ENCODE data around the gene UFD1. TPM values are rescaled to one million over a fixed set of nuclear protein-coding genes. Genes with fewer than 3 reads are reported as not detected.

The UFD1 gene
- total and polyA plus RNA-seq, 9 of the 15 experiments (the other 6 are each of a cell fraction or from before 2014, with no cell fraction given) = 238 to 645 (median 363) TPM

DNA sequence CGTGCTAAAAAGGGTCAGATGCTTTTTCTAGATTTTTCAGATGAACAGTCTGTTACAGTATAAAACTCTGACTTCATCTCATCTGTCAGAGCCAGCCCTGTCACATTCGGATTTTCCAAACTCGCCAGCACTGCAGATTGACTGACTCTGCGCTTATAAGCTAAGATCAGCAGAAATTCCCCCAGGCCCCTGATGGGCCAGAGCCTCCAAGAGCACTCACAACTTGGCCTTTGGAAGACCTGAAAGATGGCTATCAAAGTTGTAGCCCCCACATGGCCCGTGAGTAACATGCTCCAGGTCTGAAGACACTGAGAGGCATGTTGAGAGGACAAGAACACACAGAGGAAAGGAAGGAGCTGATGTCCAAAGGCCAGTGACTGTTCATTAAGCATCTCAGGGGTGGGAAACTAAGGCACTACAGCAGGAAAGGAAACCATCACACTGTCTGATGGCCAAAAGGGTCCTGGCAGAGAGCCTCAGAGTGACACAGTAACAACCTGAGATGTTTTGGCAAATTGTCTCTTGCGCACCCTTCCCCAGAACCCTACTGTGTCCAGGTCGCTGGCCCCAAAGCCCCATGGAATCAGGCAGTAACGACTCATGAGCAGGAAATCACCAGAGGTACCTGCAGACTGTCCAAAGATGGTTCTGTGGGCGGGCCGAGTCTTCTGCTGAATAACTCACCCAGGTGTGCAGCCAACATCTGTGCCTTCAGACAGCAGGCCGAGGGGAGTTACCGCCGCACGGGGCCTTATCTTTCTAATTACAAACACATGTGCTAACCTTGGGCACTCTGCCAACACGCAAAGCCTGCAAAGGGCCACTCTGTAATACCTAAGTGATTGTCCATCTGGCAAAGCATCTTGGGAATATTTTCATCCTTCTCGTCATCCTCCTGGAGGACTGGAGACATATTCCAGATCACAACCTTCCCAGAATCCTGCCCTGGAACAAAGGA lies 71.1 kb downstream of the UFD1 start (continued):
- TF ChIP-seq YBX1 (IDR thresholded peaks at IDR 0.05) = no peak
- TF ChIP-seq U2AF2 (optimal IDR thresholded peaks at IDR 0.05; ENCODE audit: low read depth, low read length) = no peak
- TF ChIP-seq NR2F6 (CRISPR knock-in tag; IDR thresholded peaks at IDR 0.05) = no peak
- no peak for TF ChIP-seq KAT7 (CRISPR knock-in tag; IDR thresholded peaks at IDR 0.05; ENCODE audit: borderline replicate concordance)
- TF ChIP-seq POLR2AphosphoS5 (IDR thresholded peaks at IDR 0.05; ENCODE audit: control insufficient read depth, insufficient read depth, low read depth, low read length) = no peak
- TF ChIP-seq GABPB2 (CRISPR knock-in tag; conservative IDR thresholded peaks at IDR 0.05) = no peak
- peak; percentile 58 for TF ChIP-seq NEUROD1 (IDR thresholded peaks at IDR 0.05; ENCODE audit: borderline replicate concordance, low read depth, low read length, partially characterized antibody)
- TF ChIP-seq, protein P1, sequence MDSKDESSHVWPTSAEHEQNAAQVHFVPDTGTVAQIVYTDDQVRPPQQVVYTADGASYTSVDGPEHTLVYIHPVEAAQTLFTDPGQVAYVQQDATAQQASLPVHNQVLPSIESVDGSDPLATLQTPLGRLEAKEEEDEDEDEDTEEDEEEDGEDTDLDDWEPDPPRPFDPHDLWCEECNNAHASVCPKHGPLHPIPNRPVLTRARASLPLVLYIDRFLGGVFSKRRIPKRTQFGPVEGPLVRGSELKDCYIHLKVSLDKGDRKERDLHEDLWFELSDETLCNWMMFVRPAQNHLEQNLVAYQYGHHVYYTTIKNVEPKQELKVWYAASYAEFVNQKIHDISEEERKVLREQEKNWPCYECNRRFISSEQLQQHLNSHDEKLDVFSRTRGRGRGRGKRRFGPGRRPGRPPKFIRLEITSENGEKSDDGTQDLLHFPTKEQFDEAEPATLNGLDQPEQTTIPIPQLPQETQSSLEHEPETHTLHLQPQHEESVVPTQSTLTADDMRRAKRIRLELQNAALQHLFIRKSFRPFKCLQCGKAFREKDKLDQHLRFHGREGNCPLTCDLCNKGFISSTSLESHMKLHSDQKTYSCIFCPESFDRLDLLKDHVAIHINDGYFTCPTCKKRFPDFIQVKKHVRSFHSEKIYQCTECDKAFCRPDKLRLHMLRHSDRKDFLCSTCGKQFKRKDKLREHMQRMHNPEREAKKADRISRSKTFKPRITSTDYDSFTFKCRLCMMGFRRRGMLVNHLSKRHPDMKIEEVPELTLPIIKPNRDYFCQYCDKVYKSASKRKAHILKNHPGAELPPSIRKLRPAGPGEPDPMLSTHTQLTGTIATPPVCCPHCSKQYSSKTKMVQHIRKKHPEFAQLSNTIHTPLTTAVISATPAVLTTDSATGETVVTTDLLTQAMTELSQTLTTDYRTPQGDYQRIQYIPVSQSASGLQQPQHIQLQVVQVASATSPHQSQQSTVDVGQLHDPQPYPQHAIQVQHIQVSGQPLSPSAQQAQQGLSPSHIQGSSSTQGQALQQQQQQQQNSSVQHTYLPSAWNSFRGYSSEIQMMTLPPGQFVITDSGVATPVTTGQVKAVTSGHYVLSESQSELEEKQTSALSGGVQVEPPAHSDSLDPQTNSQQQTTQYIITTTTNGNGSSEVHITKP (IDR thresholded peaks at IDR 0.05; ENCODE audit: partially characterized antibody) = no peak
- peak; percentile 20 for TF ChIP-seq MEIS2 (IDR thresholded peaks at IDR 0.05; ENCODE audit: partially characterized antibody)
- no peak for TF ChIP-seq SAFB2 (IDR thresholded peaks at IDR 0.05; ENCODE audit: borderline replicate concordance, low read depth, low read length, severe bottlenecking)
- TF ChIP-seq EGR1 (conservative IDR thresholded peaks at IDR 0.05) = no peak
- no peak for TF ChIP-seq ZNF551 (CRISPR knock-in tag; IDR thresholded peaks at IDR 0.05)
- TF ChIP-seq, protein P2, sequence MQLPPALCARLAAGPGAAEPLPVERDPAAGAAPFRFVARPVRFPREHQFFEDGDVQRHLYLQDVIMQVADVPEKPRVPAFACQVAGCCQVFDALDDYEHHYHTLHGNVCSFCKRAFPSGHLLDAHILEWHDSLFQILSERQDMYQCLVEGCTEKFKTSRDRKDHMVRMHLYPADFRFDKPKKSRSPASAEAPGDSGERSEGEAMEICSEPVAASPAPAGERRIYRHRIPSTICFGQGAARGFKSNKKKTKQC (CRISPR knock-in tag; IDR thresholded peaks at IDR 0.05) = no peak
- peak; percentile 94 for TF ChIP-seq STAT5A (IDR thresholded peaks at IDR 0.05; ENCODE audit: borderline replicate concordance, low read length)
- TF ChIP-seq TOE1 (IDR thresholded peaks at IDR 0.05; ENCODE audit: borderline replicate concordance) = peak; percentile 63; the same call in 1 of the 2 replicates
- peak; percentile 95; the same call in 1 of the 2 replicates for TF ChIP-seq TOE1 (CRISPR knock-in tag; IDR thresholded peaks at IDR 0.05; ENCODE audit: borderline replicate concordance, low read depth)
- TF ChIP-seq, protein P3, sequence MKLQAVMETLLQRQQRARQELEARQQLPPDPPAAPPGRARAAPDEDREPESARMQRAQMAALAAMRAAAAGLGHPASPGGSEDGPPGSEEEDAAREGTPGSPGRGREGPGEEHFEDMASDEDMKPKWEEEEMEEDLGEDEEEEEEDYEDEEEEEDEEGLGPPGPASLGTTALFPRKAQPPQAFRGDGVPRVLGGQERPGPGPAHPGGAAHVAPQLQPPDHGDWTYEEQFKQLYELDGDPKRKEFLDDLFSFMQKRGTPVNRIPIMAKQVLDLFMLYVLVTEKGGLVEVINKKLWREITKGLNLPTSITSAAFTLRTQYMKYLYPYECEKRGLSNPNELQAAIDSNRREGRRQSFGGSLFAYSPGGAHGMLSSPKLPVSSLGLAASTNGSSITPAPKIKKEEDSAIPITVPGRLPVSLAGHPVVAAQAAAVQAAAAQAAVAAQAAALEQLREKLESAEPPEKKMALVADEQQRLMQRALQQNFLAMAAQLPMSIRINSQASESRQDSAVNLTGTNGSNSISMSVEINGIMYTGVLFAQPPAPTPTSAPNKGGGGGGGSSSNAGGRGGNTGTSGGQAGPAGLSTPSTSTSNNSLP (IDR thresholded peaks at IDR 0.05; ENCODE audit: borderline replicate concordance, low read depth, low read length) = no peak; the same call in 1 of the 2 replicates
- peak; percentile 91 for TF ChIP-seq ZNF644 (tag; IDR thresholded peaks at IDR 0.05; ENCODE audit: low read depth)
- peak; percentile 33 for TF ChIP-seq SAP30 (IDR thresholded peaks at IDR 0.05; ENCODE audit: borderline replicate concordance, insufficient read depth, low read depth, low read length, poor library complexity, severe bottlenecking)
- no peak for TF ChIP-seq CHD1 (IDR thresholded peaks at IDR 0.05; ENCODE audit: low read length)
